ENCODE results near the gene ITM2C. TPM values are rescaled to one million over a fixed set of nuclear protein-coding genes. Genes with fewer than 3 reads are reported as not detected.
A peak's percentile ranks its signal among the peaks of the same experiment; 100 is the strongest.

The ITM2C gene
- total RNA-seq, 5 donors from 2014 or later (not counting 1 experiment from before 2014, with no cell fraction given), result 21.9 to 41.2 (median 34.8) TPM

- no peak overlapping the region for H3K4me3 ChIP-seq (ENCODE audit: control insufficient read depth in 1 of 2, extremely low read depth in 1 of 2, low read length in 1 of 2)
- no peak overlapping the region for H3K27ac ChIP-seq (ENCODE audit: low read length)
- peaks cover 4 to 5% (median 4%) of the 10 kb centered on the region in 3 donors for H3K9me3 Mint-ChIP-seq
- peaks cover 20 to 23% of the 10 kb centered on the region in 2 donors for H3K27me3 Mint-ChIP-seq
- CTCF ChIA-PET, result no interaction called here
- H3K4me1 ChIP-seq (ENCODE audit: control insufficient read depth in 1 of 2, extremely low read depth in 1 of 2, insufficient read depth in 2 of 2, low read length in 2 of 2), result peaks cover 0 to 7% of the 10 kb centered on the region in 2 experiments
- peaks cover 0 to 18% of the 10 kb centered on the region in 2 experiments for H3K27me3 ChIP-seq (replicated peaks in 1 of 2; ENCODE audit: control insufficient read depth in 2 of 2, extremely low read depth in 1 of 2, insufficient read depth in 2 of 2, low read length in 1 of 2)
- POLR2A ChIA-PET, result no interaction called here
- DNase-seq, result no peak
- no peak overlapping the region for H3K4me3 Mint-ChIP-seq
- no peaks in the 10 kb centered on the region for H3K36me3 ChIP-seq (ENCODE audit: control insufficient read depth in 2 of 2, extremely low read depth in 1 of 2, insufficient read depth in 1 of 2, low read length in 1 of 2)
- H3K27ac Mint-ChIP-seq, result no peak overlapping the region
- peaks cover 3 to 7% (median 6%) of the 10 kb centered on the region in 3 donors for H3K4me1 Mint-ChIP-seq
- WGBS (ENCODE audit: insufficient coverage), result no CpG with 5 or more reads among the region's 4 CpGs
- ATAC-seq (replicated peaks in 1 of 4), result no peak
- no peaks in the 10 kb centered on the region for H3K9me3 ChIP-seq
- peaks cover 4% of the 10 kb centered on the region for H3K36me3 Mint-ChIP-seq
Observed at GRCh38 chr2:230843132-230843531, 21.6 kb upstream of the ITM2C start.

- Mint-ChIP-seq H3K4me1 (peaks cover 7 to 15% (median 8%) of the 10 kb centered on the region in 3 donors), H3K27ac (no peak overlapping the region), H3K27me3 (peaks cover 30 to 35% of the 10 kb centered on the region in 2 donors), H3K36me3 (no peaks in the 10 kb centered on the region), H3K9me3 (no peaks in the 10 kb centered on the region), H3K4me3 (no peak overlapping the region)
- ChIA-PET CTCF (interaction anchor here (0.5 to 1.6 kb wide), 4 partner anchors 22 to 141 kb away, joined by 3 to 7 read pairs (median 4); no protein-coding TSS in a partner anchor), POLR2A (interaction anchor here (0.6 kb wide), 3 partner anchors 9 to 888 kb away, joined by 3 to 6 read pairs (median 5); no protein-coding TSS in a partner anchor)
- no peak for DNase-seq
- Histone ChIP-seq H3K36me3 (ENCODE audit: control insufficient read depth in 2 of 2, extremely low read depth in 1 of 2, insufficient read depth in 1 of 2, low read length in 1 of 2) (no peaks in the 10 kb centered on the region), H3K4me1 (ENCODE audit: control insufficient read depth in 1 of 2, extremely low read depth in 1 of 2, insufficient read depth in 2 of 2, low read length in 2 of 2) (peaks cover 0 to 10% of the 10 kb centered on the region in 2 experiments), H3K27me3 (replicated peaks in 1 of 2; ENCODE audit: control insufficient read depth in 2 of 2, extremely low read depth in 1 of 2, insufficient read depth in 2 of 2, low read length in 1 of 2) (peaks cover 0 to 28% of the 10 kb centered on the region in 2 experiments), H3K9me3 (no peaks in the 10 kb centered on the region), H3K27ac (ENCODE audit: low read length) (no peak overlapping the region), H3K4me3 (ENCODE audit: control insufficient read depth in 1 of 2, extremely low read depth in 1 of 2, low read length in 1 of 2) (no peak overlapping the region)
- no peak for ATAC-seq (replicated peaks in 1 of 4)
- no CpG with 5 or more reads among the region's 6 CpGs for WGBS (ENCODE audit: insufficient coverage)
Observed at GRCh38 chr2:230846360-230846759, 18.4 kb upstream of the ITM2C start.

GRCh38 chr2:230847883-230848388 lies 16.8 kb upstream of the ITM2C start:
- Mint-ChIP-seq H3K9me3 (no peaks in the 10 kb centered on the region), H3K4me3 (no peak overlapping the region), H3K4me1 (peaks cover 7 to 15% (median 8%) of the 10 kb centered on the region in 3 donors), H3K27me3 (peaks cover 24 to 33% of the 10 kb centered on the region in 2 donors), H3K27ac (peak overlapping the region in 1 of 2 donors; percentile 15), H3K36me3 (no peaks in the 10 kb centered on the region)
- no peak overlapping the region for H3K4me3 ChIP-seq (ENCODE audit: control insufficient read depth in 1 of 2, extremely low read depth in 1 of 2, low read length in 1 of 2)
- no peaks in the 10 kb centered on the region for H3K9me3 ChIP-seq
- no peaks in the 10 kb centered on the region for H3K36me3 ChIP-seq (ENCODE audit: control insufficient read depth in 2 of 2, extremely low read depth in 1 of 2, insufficient read depth in 1 of 2, low read length in 1 of 2)
- 7% methylated on average over 19 of the region's 32 CpGs for WGBS (ENCODE audit: insufficient coverage)
- ATAC-seq (replicated peaks in 1 of 4) (peak; percentile 87 to 94 (median 92)), DNase-seq (peak; percentile 58 to 90 (median 81))
- ChIA-PET CTCF (interaction anchor here (0.7 to 2.0 kb wide), 9 partner anchors 9 to 245 kb away, joined by 3 to 8 read pairs (median 6); partner anchors contain the start of gene GPR55 (in 1 of the 2)), POLR2A (no interaction called here)
- peaks cover 0 to 31% of the 10 kb centered on the region in 2 experiments for H3K27me3 ChIP-seq (replicated peaks in 1 of 2; ENCODE audit: control insufficient read depth in 2 of 2, extremely low read depth in 1 of 2, insufficient read depth in 2 of 2, low read length in 1 of 2)
- H3K27ac ChIP-seq (ENCODE audit: low read length), result no peak overlapping the region
- peaks cover 0 to 10% of the 10 kb centered on the region in 2 experiments for H3K4me1 ChIP-seq (ENCODE audit: control insufficient read depth in 1 of 2, extremely low read depth in 1 of 2, insufficient read depth in 2 of 2, low read length in 2 of 2)

GRCh38 chr2:230849633-230850357 lies 14.9 kb upstream of the ITM2C start:
- peaks cover 7 to 15% (median 8%) of the 10 kb centered on the region in 3 donors for H3K4me1 Mint-ChIP-seq
- WGBS (ENCODE audit: insufficient coverage), result 65% methylated on average over 40 of the region's 40 CpGs
- Histone ChIP-seq H3K4me1 (ENCODE audit: control insufficient read depth in 1 of 2, extremely low read depth in 1 of 2, insufficient read depth in 2 of 2, low read length in 2 of 2) (peaks cover 0 to 10% of the 10 kb centered on the region in 2 experiments), H3K4me3 (ENCODE audit: control insufficient read depth in 1 of 2, extremely low read depth in 1 of 2, low read length in 1 of 2) (no peak overlapping the region), H3K36me3 (ENCODE audit: control insufficient read depth in 2 of 2, extremely low read depth in 1 of 2, insufficient read depth in 1 of 2, low read length in 1 of 2) (no peaks in the 10 kb centered on the region), H3K9me3 (no peaks in the 10 kb centered on the region), H3K27ac (ENCODE audit: low read length) (no peak overlapping the region), H3K27me3 (replicated peaks in 1 of 2; ENCODE audit: control insufficient read depth in 2 of 2, extremely low read depth in 1 of 2, insufficient read depth in 2 of 2, low read length in 1 of 2) (peaks cover 0 to 35% of the 10 kb centered on the region in 2 experiments)
- ATAC-seq (replicated peaks in 1 of 4), result peak; percentile 53 to 65 (median 56)
- ChIA-PET CTCF (interaction anchor here (0.7 to 2.0 kb wide), 5 partner anchors 9 to 138 kb away, joined by 4 to 7 read pairs (median 5); no protein-coding TSS in a partner anchor), POLR2A (no interaction called here)
- DNase-seq, result peak in 33 of 35 experiments; percentile 38 to 76 (median 60)
- H3K9me3 Mint-ChIP-seq, result no peaks in the 10 kb centered on the region
- H3K27me3 Mint-ChIP-seq, result peaks cover 25 to 38% of the 10 kb centered on the region in 2 donors
- H3K36me3 Mint-ChIP-seq, result no peaks in the 10 kb centered on the region
- no peak overlapping the region for H3K4me3 Mint-ChIP-seq
- peak overlapping the region in 1 of 2 donors; percentile 39 for H3K27ac Mint-ChIP-seq

- Mint-ChIP-seq H3K36me3 (no peaks in the 10 kb centered on the region), H3K27ac (no peak overlapping the region), H3K4me1 (peaks cover 7 to 15% (median 8%) of the 10 kb centered on the region in 3 donors), H3K9me3 (no peaks in the 10 kb centered on the region), H3K27me3 (peaks cover 24 to 37% of the 10 kb centered on the region in 2 donors), H3K4me3 (no peak overlapping the region)
- ATAC-seq (replicated peaks in 1 of 4) (no peak), DNase-seq (no peak)
- peaks cover 0 to 36% of the 10 kb centered on the region in 2 experiments for H3K27me3 ChIP-seq (replicated peaks in 1 of 2; ENCODE audit: control insufficient read depth in 2 of 2, extremely low read depth in 1 of 2, insufficient read depth in 2 of 2, low read length in 1 of 2)
- no peaks in the 10 kb centered on the region for H3K36me3 ChIP-seq (ENCODE audit: control insufficient read depth in 2 of 2, extremely low read depth in 1 of 2, insufficient read depth in 1 of 2, low read length in 1 of 2)
- ChIA-PET POLR2A (no interaction called here), CTCF (interaction anchor here (1.5 to 1.6 kb wide), 2 partner anchors 26 to 28 kb away, joined by 5 read pairs; no protein-coding TSS in a partner anchor)
- no peak overlapping the region for H3K27ac ChIP-seq (ENCODE audit: low read length)
- WGBS (ENCODE audit: insufficient coverage), result 82% methylated on average over 6 of the region's 7 CpGs
- no peaks in the 10 kb centered on the region for H3K9me3 ChIP-seq
- peaks cover 0 to 10% of the 10 kb centered on the region in 2 experiments for H3K4me1 ChIP-seq (ENCODE audit: control insufficient read depth in 1 of 2, extremely low read depth in 1 of 2, insufficient read depth in 2 of 2, low read length in 2 of 2)
- H3K4me3 ChIP-seq (ENCODE audit: control insufficient read depth in 1 of 2, extremely low read depth in 1 of 2, low read length in 1 of 2), result no peak overlapping the region
Observed at GRCh38 chr2:230850358-230850658, 14.4 kb upstream of the ITM2C start.

GRCh38 chr2:230852113-230852512 lies 12.6 kb upstream of the ITM2C start:
- Mint-ChIP-seq H3K4me1 (peaks cover 7 to 15% (median 8%) of the 10 kb centered on the region in 3 donors), H3K4me3 (no peak overlapping the region), H3K9me3 (no peaks in the 10 kb centered on the region), H3K27ac (no peak overlapping the region), H3K27me3 (peaks cover 27 to 51% of the 10 kb centered on the region in 2 donors), H3K36me3 (no peaks in the 10 kb centered on the region)
- Histone ChIP-seq H3K27ac (ENCODE audit: low read length) (no peak overlapping the region), H3K27me3 (replicated peaks in 1 of 2; ENCODE audit: control insufficient read depth in 2 of 2, extremely low read depth in 1 of 2, insufficient read depth in 2 of 2, low read length in 1 of 2) (peaks cover 0 to 42% of the 10 kb centered on the region in 2 experiments), H3K4me1 (ENCODE audit: control insufficient read depth in 1 of 2, extremely low read depth in 1 of 2, insufficient read depth in 2 of 2, low read length in 2 of 2) (peaks cover 0 to 10% of the 10 kb centered on the region in 2 experiments), H3K4me3 (ENCODE audit: control insufficient read depth in 1 of 2, extremely low read depth in 1 of 2, low read length in 1 of 2) (no peak overlapping the region), H3K9me3 (no peaks in the 10 kb centered on the region), H3K36me3 (ENCODE audit: control insufficient read depth in 2 of 2, extremely low read depth in 1 of 2, insufficient read depth in 1 of 2, low read length in 1 of 2) (no peaks in the 10 kb centered on the region)
- POLR2A ChIA-PET, result no interaction called here
- no CpG with 5 or more reads among the region's 4 CpGs for WGBS (ENCODE audit: insufficient coverage)
- ATAC-seq (replicated peaks in 1 of 4), result no peak
- no peak for DNase-seq
- CTCF ChIA-PET, result interaction anchor here in 1 of 2 donors (0.8 to 2.2 kb wide), 4 partner anchors 10 to 28 kb away, joined by 3 to 5 read pairs (median 4); no protein-coding TSS in a partner anchor
